ENCODE measurements around the gene PSENEN.

DNA sequence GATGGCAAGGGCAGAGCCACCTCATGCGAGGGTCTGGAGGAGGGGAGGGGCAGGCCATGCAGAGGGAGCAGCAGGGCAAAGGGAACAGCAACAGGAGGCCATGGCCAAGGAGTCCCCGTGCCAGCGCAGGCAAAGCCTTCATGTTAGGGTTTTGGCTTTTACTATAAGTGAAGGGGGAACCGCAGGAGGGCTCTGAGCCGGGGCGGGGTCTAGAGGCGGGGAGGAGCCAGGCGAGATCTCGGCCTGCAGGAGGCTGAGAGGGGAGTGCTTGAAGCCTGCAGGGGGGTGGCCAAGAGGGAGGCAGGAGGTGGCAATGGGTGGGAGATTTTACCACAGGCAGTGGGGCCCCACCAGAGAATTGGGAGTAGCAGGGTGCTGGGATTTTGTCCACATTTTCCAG, 36.2 kb downstream of the PSENEN start:
- TF ChIP-seq, protein P1, sequence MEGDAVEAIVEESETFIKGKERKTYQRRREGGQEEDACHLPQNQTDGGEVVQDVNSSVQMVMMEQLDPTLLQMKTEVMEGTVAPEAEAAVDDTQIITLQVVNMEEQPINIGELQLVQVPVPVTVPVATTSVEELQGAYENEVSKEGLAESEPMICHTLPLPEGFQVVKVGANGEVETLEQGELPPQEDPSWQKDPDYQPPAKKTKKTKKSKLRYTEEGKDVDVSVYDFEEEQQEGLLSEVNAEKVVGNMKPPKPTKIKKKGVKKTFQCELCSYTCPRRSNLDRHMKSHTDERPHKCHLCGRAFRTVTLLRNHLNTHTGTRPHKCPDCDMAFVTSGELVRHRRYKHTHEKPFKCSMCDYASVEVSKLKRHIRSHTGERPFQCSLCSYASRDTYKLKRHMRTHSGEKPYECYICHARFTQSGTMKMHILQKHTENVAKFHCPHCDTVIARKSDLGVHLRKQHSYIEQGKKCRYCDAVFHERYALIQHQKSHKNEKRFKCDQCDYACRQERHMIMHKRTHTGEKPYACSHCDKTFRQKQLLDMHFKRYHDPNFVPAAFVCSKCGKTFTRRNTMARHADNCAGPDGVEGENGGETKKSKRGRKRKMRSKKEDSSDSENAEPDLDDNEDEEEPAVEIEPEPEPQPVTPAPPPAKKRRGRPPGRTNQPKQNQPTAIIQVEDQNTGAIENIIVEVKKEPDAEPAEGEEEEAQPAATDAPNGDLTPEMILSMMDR (IDR thresholded peaks at IDR 0.05): no peak
- no peak for TF ChIP-seq POLR2A (IDR thresholded peaks at IDR 0.05)
